Hepatocyte (in vitro differentiated cells): ENCODE data around the gene NKAIN2. TPM values are rescaled to one million over a fixed set of nuclear protein-coding genes. Genes with fewer than 3 reads are reported as not detected.
"Not testable (repeated sequence)": the region's sequence is repeated elsewhere in the genome, so short reads cannot be mapped to it uniquely, and the experiment has no call there.

ENCODE experiments used
- DNase-seq: peaks from one replicate; pipeline ENCODE4 v3.0.0-alpha.2; 2016; ENCODE audit warnings: low spot score
- H2AFZ ChIP-seq: fragments of 200-600 bp; sonication (generic); 2 replicates; pipeline ENCODE4 v1.6.0; 2016; ENCODE audit warnings: antibody characterized with exemption, mild to moderate bottlenecking
- H3K27ac ChIP-seq: fragments of 200-600 bp; sonication (generic); 2 replicates; pipeline ENCODE4 v1.5.1; 2016; ENCODE audit warnings: mild to moderate bottlenecking
- H3K27me3 ChIP-seq: fragments of 200-600 bp; sonication (generic); 2 replicates; pipeline ENCODE4 v1.6.1; 2016
- H3K36me3 ChIP-seq: fragments of 200-600 bp; sonication (generic); replicated peaks from 2 replicates; pipeline ENCODE4 v1.5.1; 2016; ENCODE audit warnings: low read depth; ENCODE audit not compliant: insufficient read depth
- H3K4me1 ChIP-seq: fragments of 200-600 bp; sonication (generic); 2 replicates; pipeline ENCODE4 v1.5.1; 2016; ENCODE audit warnings: mild to moderate bottlenecking, moderate library complexity; ENCODE audit not compliant: insufficient read depth
- H3K4me2 ChIP-seq: fragments of 200-600 bp; sonication (generic); 2 replicates; pipeline ENCODE4 v1.6.0; 2016
- H3K4me3 ChIP-seq: fragments of 200-600 bp; sonication (generic); 2 replicates; pipeline ENCODE4 v1.5.1; 2016; ENCODE audit warnings: mild to moderate bottlenecking
- H3K79me2 ChIP-seq: fragments of 200-600 bp; sonication (generic); 2 replicates; pipeline ENCODE4 v1.6.0; 2017; ENCODE audit warnings: mild to moderate bottlenecking
- H3K9me2 ChIP-seq: fragments of 200-600 bp; sonication (generic); replicated peaks from 2 replicates; pipeline ENCODE4 v1.6.0; 2017; ENCODE audit warnings: mild to moderate bottlenecking; ENCODE audit not compliant: insufficient read depth
- H3K9me3 ChIP-seq: fragments of 200-600 bp; sonication (generic); 2 replicates; pipeline ENCODE4 v1.5.1; 2016; ENCODE audit warnings: low read depth, mild to moderate bottlenecking
- H4K20me1 ChIP-seq: fragments of 200-600 bp; sonication (generic); 2 replicates; pipeline ENCODE4 v1.6.0; 2016; ENCODE audit warnings: mild to moderate bottlenecking; ENCODE audit not compliant: insufficient read depth, poor library complexity, severe bottlenecking
- EZH2 ChIP-seq: fragments of 200-600 bp; sonication (generic); IDR thresholded peaks from 2 replicates; pipeline ENCODE4 v1.6.1; 2016; ENCODE audit warnings: antibody characterized with exemption, mild to moderate bottlenecking, borderline replicate concordance
- EZH2phosphoT487 ChIP-seq: fragments of 200-600 bp; sonication (generic); IDR thresholded peaks from one replicate; pipeline ENCODE4 v1.6.1; 2018; ENCODE audit warnings: antibody characterized with exemption, mild to moderate bottlenecking, low read depth, moderate library complexity; ENCODE audit not compliant: unreplicated experiment, severe bottlenecking
- WGBS: methylation state at CpG from one replicate; pipeline ENCODE4 v1.1.6; 2016; ENCODE audit warnings: low lambda C conversion rate; ENCODE audit errors: missing lambda C conversion rate; 5-methylcytosine and 5-hydroxymethylcytosine counted together
- polyA plus RNA-seq: library from polyadenylated mRNA; unstranded; fragments of >200 nt; fragmentation: Nextera tagmentation; extraction: Ambion mirVana; gene quantifications from 2 replicates; pipeline ENCODE4 v1.2.1, GENCODE V29; 2016
- total RNA-seq: library from RNA; depleted of rRNA; stranded (reverse); fragments of >200 nt; gene quantifications from 2 replicates; pipeline ENCODE4 v1.2.3, GENCODE V29; 2014
- TF ChIP-seq, protein P1 (sequence below): fragments of 200-600 bp; sonication (generic); IDR thresholded peaks from 2 replicates; pipeline ENCODE4 v1.5.1; 2016; ENCODE audit warnings: antibody characterized with exemption, mild to moderate bottlenecking; ENCODE audit not compliant: poor library complexity

Gene NKAIN2
- total and polyA plus RNA-seq, 2 experiments from 2014 or later: 0.48 to 2.6 TPM

DNA sequence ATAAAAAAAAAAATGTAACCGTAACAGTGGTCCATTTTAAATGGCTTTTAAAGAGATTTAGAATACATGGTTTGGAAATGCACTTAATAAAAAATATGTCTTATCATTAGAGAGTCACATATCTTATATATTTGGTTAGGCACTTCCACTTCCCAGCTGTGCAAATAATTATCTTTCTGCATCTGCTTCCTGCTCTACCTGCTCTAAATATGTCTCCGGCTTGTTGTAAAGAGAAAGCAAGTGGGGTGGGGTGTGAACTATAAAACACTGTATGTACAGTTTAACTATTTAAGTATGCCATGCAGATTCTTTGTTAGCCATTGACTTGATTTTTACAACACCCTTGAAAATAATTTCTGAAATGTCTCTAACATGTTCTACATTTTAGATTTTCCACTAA is 106.3 kb downstream of the NKAIN2 start:
- no peak overlapping the region for H3K4me2 ChIP-seq
- H3K9me2 ChIP-seq: no peaks in the 10 kb centered on the region
- 77% methylated on average over 2 of the region's 2 CpGs for WGBS
- H3K36me3 ChIP-seq: no peaks in the 10 kb centered on the region
- no peak overlapping the region for H3K4me3 ChIP-seq
- TF ChIP-seq EZH2: no peak
- no peak for TF ChIP-seq EZH2phosphoT487
- TF ChIP-seq, protein P1, sequence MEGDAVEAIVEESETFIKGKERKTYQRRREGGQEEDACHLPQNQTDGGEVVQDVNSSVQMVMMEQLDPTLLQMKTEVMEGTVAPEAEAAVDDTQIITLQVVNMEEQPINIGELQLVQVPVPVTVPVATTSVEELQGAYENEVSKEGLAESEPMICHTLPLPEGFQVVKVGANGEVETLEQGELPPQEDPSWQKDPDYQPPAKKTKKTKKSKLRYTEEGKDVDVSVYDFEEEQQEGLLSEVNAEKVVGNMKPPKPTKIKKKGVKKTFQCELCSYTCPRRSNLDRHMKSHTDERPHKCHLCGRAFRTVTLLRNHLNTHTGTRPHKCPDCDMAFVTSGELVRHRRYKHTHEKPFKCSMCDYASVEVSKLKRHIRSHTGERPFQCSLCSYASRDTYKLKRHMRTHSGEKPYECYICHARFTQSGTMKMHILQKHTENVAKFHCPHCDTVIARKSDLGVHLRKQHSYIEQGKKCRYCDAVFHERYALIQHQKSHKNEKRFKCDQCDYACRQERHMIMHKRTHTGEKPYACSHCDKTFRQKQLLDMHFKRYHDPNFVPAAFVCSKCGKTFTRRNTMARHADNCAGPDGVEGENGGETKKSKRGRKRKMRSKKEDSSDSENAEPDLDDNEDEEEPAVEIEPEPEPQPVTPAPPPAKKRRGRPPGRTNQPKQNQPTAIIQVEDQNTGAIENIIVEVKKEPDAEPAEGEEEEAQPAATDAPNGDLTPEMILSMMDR: no peak
- no peaks in the 10 kb centered on the region for H4K20me1 ChIP-seq
- H3K27me3 ChIP-seq: no peaks in the 10 kb centered on the region
- H3K79me2 ChIP-seq: no peaks in the 10 kb centered on the region
- H3K9me3 ChIP-seq: no peaks in the 10 kb centered on the region
- H3K27ac ChIP-seq: no peak overlapping the region
- DNase-seq: no peak
- no peak overlapping the region for H2AFZ ChIP-seq
- no peaks in the 10 kb centered on the region for H3K4me1 ChIP-seq

DNA sequence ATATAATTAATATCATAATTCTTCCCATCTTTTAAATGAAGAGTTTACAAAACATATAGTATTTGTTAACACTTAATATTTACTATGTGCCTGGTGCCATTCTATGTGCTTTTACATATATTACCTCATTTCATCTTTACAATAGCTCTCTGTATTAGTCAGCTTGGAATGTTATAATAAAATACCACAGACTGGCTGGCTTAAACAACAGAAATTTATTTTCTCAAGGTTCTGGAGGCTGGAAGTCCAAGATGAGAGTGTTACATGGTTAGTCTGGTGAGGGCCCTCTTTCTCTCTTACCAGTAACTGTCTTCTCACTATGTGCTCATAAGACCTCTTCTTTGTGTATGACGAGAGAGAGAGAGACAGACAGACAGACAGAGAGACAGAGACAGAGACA is 110.2 kb downstream of the NKAIN2 start:
- TF ChIP-seq, protein P1: no peak
- TF ChIP-seq EZH2 (no peak), EZH2phosphoT487 (no peak)
- Histone ChIP-seq H3K79me2 (no peaks in the 10 kb centered on the region), H3K9me3 (no peaks in the 10 kb centered on the region), H3K27me3 (no peaks in the 10 kb centered on the region), H4K20me1 (no peaks in the 10 kb centered on the region), H3K4me2 (no peak overlapping the region), H3K27ac (no peak overlapping the region), H2AFZ (no peak overlapping the region), H3K4me3 (no peak overlapping the region), H3K36me3 (no peaks in the 10 kb centered on the region), H3K4me1 (no peaks in the 10 kb centered on the region), H3K9me2 (no peaks in the 10 kb centered on the region)
- no peak for DNase-seq
- WGBS: 75% methylated on average over 1 of the region's 1 CpG

DNA sequence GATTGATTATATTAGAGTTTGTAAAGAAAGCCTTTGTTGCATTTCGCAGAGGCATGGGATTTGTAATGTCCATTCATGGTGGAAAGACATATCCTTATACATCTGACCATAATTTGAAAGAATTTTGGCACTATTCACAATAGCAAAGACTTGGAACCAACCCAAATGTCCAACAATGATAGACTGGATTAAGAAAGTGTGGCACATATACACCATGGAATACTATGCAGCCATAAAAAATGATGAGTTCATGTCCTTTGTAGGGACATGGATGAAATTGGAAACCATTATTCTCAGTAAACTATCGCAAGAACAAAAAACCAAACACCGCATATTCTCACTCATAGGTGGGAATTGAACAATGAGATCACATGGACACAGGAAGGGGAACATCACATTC is 119.7 kb downstream of the NKAIN2 start:
- not testable (repeated sequence) for H3K9me3 ChIP-seq, H3K27ac ChIP-seq, H3K79me2 ChIP-seq, H3K4me2 ChIP-seq, H3K9me2 ChIP-seq, DNase-seq, H4K20me1 ChIP-seq, H2AFZ ChIP-seq, H3K36me3 ChIP-seq, H3K4me1 ChIP-seq, H3K4me3 ChIP-seq, H3K27me3 ChIP-seq
- 91% methylated on average over 1 of the region's 3 CpGs for WGBS

DNA sequence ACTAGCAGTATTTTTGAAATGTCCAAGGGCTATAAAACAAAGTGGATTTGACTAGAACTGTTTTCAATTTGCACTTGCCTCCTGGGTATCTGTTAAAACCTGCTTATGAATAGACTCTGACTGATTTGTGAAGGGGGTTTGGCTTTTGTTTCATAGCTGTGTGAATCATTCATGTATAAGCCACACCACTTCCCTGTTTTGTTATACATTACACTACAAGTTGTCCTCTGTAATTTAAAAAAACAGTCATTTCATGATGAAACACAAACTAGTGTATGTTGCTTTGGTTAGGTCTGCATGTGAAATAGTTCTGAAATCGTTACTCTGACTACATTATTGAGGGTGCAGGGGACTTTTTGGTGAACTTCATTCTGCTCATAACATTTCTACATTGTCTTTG is 121.7 kb downstream of the NKAIN2 start:
- Histone ChIP-seq H3K9me3 (no peaks in the 10 kb centered on the region), H3K9me2 (no peaks in the 10 kb centered on the region), H4K20me1 (no peaks in the 10 kb centered on the region), H3K36me3 (no peaks in the 10 kb centered on the region), H3K27me3 (no peaks in the 10 kb centered on the region), H3K4me3 (no peak overlapping the region), H3K4me1 (no peaks in the 10 kb centered on the region), H3K27ac (no peak overlapping the region), H3K79me2 (no peaks in the 10 kb centered on the region), H3K4me2 (no peak overlapping the region), H2AFZ (no peak overlapping the region)
- 35% methylated on average over 1 of the region's 1 CpG for WGBS
- TF ChIP-seq EZH2phosphoT487: no peak
- TF ChIP-seq EZH2: no peak
- TF ChIP-seq, protein P1: no peak
- no peak for DNase-seq
